ENCODE measurements around the gene GNL1. TPM values are rescaled to one million over a fixed set of nuclear protein-coding genes. Genes with fewer than 3 reads are reported as not detected.

The GNL1 gene
- total and polyA plus RNA-seq, 10 of the 15 experiments (the other 5 are each of a cell fraction or from before 2014, with no cell fraction given), result 0.18 to 64.5 (median 45.5) TPM

- TF ChIP-seq SP1 (IDR thresholded peaks at IDR 0.05; ENCODE audit: low read depth, low read length) (peak; percentile 22), MTA2 (IDR thresholded peaks at IDR 0.05; ENCODE audit: low read depth) (0 out of 2 replicates have a peak, but pooled peaks have one; percentile 67), KLF5 (IDR thresholded peaks at IDR 0.05; ENCODE audit: partially characterized antibody) (no peak), E4F1 (IDR thresholded peaks at IDR 0.05; ENCODE audit: borderline replicate concordance, partially characterized antibody) (peak; percentile 39), WRNIP1 (IDR thresholded peaks at IDR 0.05; ENCODE audit: borderline replicate concordance, low read depth, low read length) (no peak), RUNX3 (IDR thresholded peaks at IDR 0.05; ENCODE audit: low read length) (peak; percentile 75), KAT2A (conservative IDR thresholded peaks at IDR 0.05; ENCODE audit: control insufficient read depth, low read depth, low read length) (no peak), E2F8 (IDR thresholded peaks at IDR 0.05; ENCODE audit: low read depth, partially characterized antibody) (peak; percentile 96), CHD4 (IDR thresholded peaks at IDR 0.05) (no peak), BRCA1 (IDR thresholded peaks at IDR 0.05; ENCODE audit: low read depth, low read length) (no peak), HDAC6 (IDR thresholded peaks at IDR 0.05; ENCODE audit: unreplicated experiment) (no peak), SREBF1 (IDR thresholded peaks at IDR 0.05; ENCODE audit: low read length) (no peak), NKRF (conservative IDR thresholded peaks at IDR 0.05) (no peak), ZBTB4 (CRISPR knock-in tag; IDR thresholded peaks at IDR 0.05) (no peak), MYC (IDR thresholded peaks at IDR 0.05; ENCODE audit: insufficient read depth, insufficient read length, insufficient replicate concordance, low read length, severe bottlenecking) (no peak), RBBP5 (conservative IDR thresholded peaks at IDR 0.05) (no peak), NR2C2 (IDR thresholded peaks at IDR 0.05; ENCODE audit: borderline replicate concordance, control insufficient read depth, insufficient read length, low read depth) (peak; percentile 90), CHD1 (IDR thresholded peaks at IDR 0.05; ENCODE audit: low read depth, low read length) (0 out of 2 replicates have a peak, but pooled peaks have one; percentile 47)
Observed at GRCh38 chr6:30556906-30557682, 805 bp upstream of the GNL1 start, which contains the start of gene PRR3 (continued).

Data from GM12878 (cell line).